NK-92 (cell line): ENCODE results near the gene CREB3L2.
"Not testable (repeated sequence)": the region's sequence is repeated elsewhere in the genome, so short reads cannot be mapped to it uniquely, and the experiment has no call there.

ENCODE experiments used
- DNase-seq: peaks from one replicate; lab custom pipeline; 2025; ENCODE audit not compliant: unreplicated experiment; lab: John Stamatoyannopoulos, UW

CREB3L2 gene

DNA sequence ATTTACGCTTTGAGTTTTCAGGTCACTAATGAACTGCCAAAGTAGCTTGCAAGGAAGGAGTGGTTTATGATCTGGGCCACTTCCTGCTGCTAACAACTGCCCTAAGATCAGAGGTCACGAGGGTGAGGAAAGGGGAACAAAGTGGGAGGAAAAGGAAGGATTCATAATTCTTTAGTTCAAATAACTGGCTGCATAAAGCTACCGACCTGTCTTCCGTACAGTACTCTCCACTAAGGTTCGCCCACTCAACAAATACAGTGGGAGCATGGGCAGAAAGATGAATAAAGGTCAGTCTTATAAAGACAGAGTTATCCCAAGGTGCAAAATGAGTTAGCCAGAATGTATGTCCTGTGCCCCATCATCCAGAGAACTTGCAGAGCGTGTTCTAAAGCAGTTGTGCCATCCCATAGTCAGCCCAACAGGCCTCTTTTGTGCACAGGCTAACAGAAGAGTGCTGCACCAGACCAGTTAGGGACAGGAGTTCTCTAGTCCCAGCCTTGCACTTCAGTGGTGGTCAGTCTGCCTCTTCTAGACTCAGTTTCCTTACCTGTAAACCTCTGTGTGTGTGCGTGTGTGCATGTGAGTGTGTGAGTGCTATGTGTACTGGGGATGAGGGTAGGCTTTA, 65.9 kb downstream of the CREB3L2 start:
- DNase-seq, result no peak

DNA sequence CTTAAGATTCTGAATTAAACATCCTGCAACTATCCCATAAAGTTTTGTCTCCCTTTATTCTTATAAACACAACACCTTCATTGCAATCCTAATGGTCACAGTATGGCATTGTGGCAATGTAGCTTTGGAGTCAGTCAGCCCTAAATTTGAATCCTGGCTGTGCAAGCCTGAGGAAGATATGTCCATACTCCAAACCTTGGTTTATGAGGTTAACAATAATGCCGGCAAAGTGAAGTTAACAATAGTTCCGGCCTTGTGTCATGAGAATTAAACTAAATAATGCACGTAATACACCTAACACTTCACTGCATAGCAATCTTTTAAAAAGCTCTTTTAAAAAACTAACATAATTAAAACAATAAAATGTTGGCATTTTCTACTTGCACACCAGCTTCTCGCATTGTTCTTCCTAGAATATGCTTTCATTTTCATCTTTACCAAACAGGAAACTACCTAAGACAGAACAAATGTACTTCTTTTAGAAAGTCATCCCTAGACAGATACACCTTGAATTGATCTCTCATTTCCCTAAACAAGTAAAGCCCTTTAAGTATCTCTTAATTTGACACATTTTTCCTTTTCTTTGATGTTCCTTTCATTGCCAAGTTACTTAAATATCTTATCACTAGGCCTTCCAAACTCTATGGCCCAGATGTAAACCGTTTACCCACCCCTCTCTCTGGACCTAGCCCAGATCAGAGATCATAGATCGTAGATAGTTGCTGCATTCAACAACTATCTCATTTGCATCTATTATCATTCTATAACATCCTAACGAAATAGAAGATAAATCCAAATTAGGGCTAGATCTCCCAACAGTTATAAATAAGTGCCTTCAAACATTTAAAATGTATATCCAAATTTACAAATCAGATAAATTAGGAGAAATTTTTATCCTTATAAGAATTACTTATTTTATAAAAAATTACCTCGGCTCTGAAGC, 66.7 kb downstream of the CREB3L2 start:
- no peak for DNase-seq

GRCh38 chr7:137934176-137934826, 67.6 kb downstream of the CREB3L2 start:
- no peak for DNase-seq

DNA sequence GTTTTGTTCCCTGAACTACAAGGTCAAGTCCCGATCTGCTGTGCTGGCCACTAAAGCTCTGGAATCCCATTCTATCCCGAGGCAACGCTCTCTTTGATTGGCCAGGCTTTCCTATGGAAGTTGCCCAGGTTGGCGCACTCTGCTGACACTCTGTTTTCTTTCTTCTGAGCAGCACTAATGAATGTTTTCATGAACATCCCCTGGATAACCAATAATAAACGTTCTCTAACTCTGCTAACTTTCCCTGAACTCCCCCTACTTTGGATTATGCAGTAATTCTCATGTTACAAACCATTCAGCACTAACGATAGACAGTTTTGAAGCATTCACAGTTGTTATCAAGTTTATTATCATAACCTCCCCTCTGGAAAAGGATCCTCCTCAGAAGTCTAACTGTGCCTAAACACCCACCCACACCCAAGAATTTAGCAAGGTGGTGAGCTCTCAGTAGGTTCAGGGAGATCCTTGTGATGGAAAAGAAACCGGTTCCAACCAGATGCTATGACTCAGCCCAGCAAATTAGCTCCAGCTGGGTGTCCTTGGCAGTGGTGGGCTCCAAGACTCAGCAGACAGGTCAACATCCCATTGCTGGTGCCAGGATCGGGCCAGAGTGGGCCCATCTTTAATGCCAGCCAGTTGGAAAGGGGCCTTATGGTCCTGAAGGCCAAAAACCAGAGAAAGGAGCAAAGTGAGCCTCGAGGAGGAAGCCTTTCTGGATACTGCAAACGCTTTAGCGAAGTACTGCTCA, 68.4 kb downstream of the CREB3L2 start:
- no peak for DNase-seq

DNA sequence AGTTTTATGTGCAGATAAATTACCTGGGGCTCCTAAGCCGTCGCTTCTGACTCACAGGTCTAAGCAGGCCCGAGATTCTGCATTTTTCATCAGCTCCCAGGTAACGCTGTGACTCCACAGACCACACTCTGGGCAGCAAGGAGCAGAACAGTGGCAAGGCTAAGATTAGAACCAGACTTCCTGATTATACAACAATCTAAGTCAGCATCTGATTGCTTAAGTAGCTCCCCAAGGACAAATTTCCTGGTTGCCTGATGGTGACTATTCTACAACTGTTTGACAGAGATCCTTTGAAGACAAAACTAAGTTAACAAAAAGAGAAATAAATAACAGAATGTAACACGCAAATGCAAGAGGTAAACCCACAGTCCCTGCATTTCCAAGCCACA, 69.0 kb downstream of the CREB3L2 start:
- no peak for DNase-seq

- DNase-seq, result no peak
Measured at GRCh38 chr7:137931823-137932222, 70.1 kb downstream of the CREB3L2 start.

GRCh38 chr7:137930581-137930980, 71.3 kb downstream of the CREB3L2 start:
- no peak for DNase-seq

DNA sequence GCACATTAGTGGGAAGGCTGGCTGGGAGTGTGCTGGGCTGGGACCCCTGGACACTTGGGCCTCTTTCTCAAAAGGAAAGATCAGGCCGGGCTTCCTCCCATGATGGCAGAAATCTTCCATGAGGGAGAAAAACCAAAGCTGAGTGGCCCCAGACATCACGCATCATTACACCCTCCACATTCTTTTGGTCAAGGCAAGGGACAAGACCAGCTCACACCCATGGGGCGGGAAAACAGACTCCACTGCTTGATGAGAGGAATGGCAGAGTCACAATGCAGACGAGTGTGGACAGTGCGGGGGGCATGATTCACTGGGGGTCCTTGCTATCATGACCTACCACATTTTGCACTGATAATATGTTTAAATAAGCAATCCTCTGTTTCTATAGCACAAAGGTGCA, 73.3 kb downstream of the CREB3L2 start:
- DNase-seq, result no peak

- no peak for DNase-seq
Measured at GRCh38 chr7:137927386-137927785, 74.5 kb downstream of the CREB3L2 start.

DNA sequence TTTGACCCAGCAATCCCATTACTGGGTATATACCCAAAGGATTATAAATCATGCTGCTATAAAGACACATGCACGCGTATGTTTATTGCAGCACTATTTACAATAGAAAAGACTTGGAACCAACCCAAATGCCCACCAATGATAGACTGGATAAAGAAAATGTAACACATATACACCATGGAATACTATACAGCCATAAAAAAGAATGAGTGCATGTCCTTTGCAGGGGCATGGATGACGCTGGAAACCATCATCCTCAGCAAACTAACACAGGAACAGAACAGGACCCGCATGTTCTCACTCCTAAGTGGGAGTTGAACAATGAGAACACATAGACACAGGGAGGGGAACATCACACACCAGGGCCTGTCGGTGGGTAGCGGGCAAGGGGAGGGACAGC, 75.7 kb downstream of the CREB3L2 start:
- not testable (repeated sequence) for DNase-seq

GRCh38 chr7:137925754-137926153, 76.1 kb downstream of the CREB3L2 start:
- no peak for DNase-seq

DNA sequence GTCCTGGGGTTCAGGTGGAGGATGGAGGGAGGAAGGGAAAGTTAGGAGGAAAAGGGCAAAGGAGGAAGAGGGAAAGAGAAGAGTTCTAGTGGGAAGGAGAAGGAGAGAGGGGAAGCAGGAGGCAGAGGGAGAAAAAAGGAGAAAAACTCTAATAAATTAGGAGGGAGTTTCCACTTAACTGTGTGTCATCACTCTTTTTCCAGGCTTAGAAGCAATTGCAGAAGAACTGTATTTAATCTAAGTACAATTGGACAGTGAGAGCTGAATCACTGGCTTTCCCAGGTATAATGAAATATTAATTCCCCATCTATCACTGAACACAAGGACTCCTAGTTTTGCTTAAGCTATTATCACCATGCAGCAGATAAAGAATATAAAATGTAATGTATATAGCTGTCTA, 76.8 kb downstream of the CREB3L2 start:
- DNase-seq, result no peak

GRCh38 chr7:137923380-137923779, 78.5 kb downstream of the CREB3L2 start:
- no peak for DNase-seq

DNA sequence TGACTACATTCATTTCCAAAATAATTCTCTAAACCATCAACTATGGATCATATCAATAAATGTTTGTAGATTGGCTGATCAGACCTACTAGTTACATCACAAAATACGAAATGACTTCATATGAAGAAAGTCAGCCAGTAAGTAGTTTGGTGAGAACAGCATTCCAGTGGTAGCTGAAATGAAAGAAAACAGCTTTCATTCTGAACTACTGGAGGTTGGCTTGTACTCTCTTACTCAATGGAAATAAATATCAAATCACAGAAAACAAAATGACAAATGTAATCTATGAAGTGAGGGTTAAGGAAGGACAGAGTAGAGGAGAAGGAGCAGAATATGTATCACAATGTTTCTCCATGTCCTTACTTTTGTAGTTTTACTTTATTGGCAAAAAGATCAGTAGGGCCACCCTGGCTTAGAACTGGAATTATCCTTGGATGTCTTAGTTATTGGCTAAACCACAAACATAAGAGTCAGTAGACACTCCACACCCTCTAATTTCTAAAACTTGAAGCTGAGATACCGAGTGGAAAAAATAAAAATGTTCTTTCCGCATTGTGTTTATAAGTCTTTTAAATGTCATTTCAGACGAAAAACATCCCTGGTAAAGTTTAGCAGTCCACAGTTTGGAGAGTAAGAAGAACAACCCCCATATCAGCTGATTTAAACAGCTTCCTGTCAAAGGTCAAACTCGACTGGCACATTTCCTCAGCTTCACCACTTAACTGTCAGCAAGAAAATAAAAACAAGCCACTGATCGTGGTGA, 81.1 kb downstream of the CREB3L2 start:
- DNase-seq, result no peak

DNA sequence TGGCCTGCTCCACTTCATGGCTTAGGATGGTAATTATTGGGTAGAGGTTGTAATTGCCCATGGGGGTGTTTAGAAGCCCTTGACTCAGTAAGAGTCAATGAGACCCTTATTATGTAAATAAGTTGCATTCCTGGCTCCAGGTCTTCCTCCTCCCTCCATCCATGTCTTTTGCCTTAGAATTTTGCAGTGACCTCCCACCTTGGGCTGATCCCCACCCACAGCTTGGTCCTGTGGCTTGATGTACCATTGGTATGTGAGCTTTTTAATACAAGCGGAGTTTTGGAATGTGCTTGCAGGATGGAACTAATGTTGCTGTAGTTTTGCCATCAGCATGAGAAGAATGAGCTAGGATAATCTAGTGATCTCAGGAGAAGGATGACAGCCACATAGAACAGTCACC, 81.9 kb downstream of the CREB3L2 start:
- DNase-seq, result no peak

DNA sequence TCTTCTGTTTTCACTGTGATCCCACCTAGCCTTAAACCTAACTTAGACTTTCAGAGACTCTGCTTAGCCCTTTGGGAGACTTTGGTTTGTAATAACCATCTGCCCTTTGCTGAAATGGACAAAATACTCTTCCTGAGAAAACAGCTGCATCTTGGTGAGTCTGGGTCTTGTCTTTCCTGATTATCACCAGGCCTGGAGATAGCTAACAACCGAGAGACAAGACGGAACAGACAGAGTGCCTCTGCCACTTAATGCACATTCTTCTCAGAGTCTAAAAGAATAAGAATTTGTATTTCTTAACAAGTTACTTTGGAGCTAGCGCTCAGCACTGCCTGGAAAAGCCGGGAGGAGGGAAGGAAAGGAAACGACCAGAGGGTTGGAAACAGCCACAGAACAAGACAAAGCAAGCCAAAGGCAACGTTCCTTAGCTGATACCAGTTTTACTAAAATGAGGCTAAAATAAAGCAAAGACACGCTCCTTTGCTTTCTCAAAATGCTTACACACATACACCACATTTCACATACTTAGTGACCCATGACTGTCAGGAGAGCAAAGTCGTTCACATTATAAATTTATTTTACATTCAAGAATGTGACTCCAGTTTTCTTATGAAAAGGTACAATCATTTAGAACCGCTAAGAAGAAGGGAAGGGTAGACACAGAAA, 84.8 kb downstream of the CREB3L2 start:
- DNase-seq, result no peak

GRCh38 chr7:137916564-137916963, 85.3 kb downstream of the CREB3L2 start:
- no peak for DNase-seq

DNA sequence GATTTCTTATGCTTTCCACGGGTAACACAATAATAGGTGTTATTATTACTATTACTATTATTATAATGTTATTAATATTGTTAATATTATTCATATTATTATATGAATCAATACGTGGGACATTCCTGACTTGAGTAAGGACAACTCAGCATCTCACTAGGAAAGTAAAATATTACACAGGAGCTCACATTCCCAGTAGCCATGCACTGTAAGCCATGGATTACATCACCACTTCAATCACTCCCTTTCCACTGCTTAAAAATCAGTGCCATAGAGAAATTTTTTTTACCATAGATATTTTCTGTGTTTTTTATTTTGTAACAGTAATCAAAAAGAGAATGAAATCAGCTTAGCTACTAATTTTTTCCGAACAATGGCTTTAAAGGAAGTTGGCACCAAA, 86.6 kb downstream of the CREB3L2 start:
- DNase-seq, result no peak

GRCh38 chr7:137913985-137914384, 87.9 kb downstream of the CREB3L2 start:
- DNase-seq, result no peak

- DNase-seq, result no peak
Measured at GRCh38 chr7:137909042-137909441, 92.8 kb downstream of the CREB3L2 start.
